Tibial nerve (tissue), 4 donors: ENCODE measurements around the gene HES4. TPM values are rescaled to one million over a fixed set of nuclear protein-coding genes. Genes with fewer than 3 reads are reported as not detected.

Source experiments
- DNase-seq, 2 donors: peaks; one replicate each; pipeline ENCODE4 v3.0.0-alpha.2; 2019; ENCODE audit warnings: low spot score in 2 of 2
- H3K27ac ChIP-seq, 4 donors: fragments of 200-600 bp; sonication (generic) in 3 of 4; one replicate each; pipeline ENCODE4 v1.5.1; 2017 to 2019; ENCODE audit warnings: mild to moderate bottlenecking in 1 of 4
- H3K27me3 ChIP-seq, 2 donors: fragments of 200-600 bp; sonication (generic) in 1 of 2; one replicate each; pipeline versions ENCODE4 v1.5.1 to v1.6.0; 2017 to 2019
- H3K36me3 ChIP-seq, 3 donors: fragments of 200-600 bp; sonication (generic); one replicate each; pipeline ENCODE4 v1.5.1; 2018 to 2019
- H3K4me1 ChIP-seq, 4 donors: fragments of 200-600 bp; sonication (generic) in 3 of 4; one replicate each; pipeline ENCODE4 v1.5.1; 2017 to 2019
- H3K4me3 ChIP-seq, 4 donors: fragments of 200-600 bp; sonication (generic) in 3 of 4; one replicate each; pipeline ENCODE4 v1.5.1; 2017 to 2019; ENCODE audit warnings: mild to moderate bottlenecking in 1 of 4, moderate library complexity in 1 of 4
- H3K9me3 ChIP-seq, 4 donors: fragments of 200-600 bp; sonication (generic) in 3 of 4; one replicate each; pipeline ENCODE4 v1.5.1; 2017 to 2019
- CTCF ChIP-seq, 5 experiments: fragments of 200-600 bp in 3 of 5; fragments of 450-650 bp in 2 of 5; sonication (generic) in 3 of 5; IDR thresholded peaks; one replicate each; pipeline ENCODE4 v1.5.1; 2016 to 2019; ENCODE audit warnings: antibody characterized with exemption in 5 of 5, mild to moderate bottlenecking in 3 of 5, moderate library complexity in 2 of 5
- EP300 ChIP-seq, 2 donors: sonication (generic); formaldehyde crosslinking; IDR thresholded peaks; one replicate each; pipeline ENCODE4 v1.6.1; 2017; ENCODE audit warnings: antibody characterized with exemption in 2 of 2, mild to moderate bottlenecking in 1 of 2
- POLR2A ChIP-seq, 2 donors: fragments of 450-650 bp; IDR thresholded peaks; one replicate each; pipeline ENCODE4 v1.6.1; 2017; ENCODE audit warnings: antibody characterized with exemption in 2 of 2, mild to moderate bottlenecking in 2 of 2, moderate library complexity in 2 of 2
- WGBS, 2 donors: methylation state at CpG; one replicate each; pipeline ENCODE4 v1.1.5; 2018; 5-methylcytosine and 5-hydroxymethylcytosine counted together
- total RNA-seq, 4 donors: library from RNA; depleted of rRNA; stranded (reverse); fragments of >200 nt; gene quantifications; one replicate each; pipeline ENCODE4 v1.1.0, GENCODE V29; 2016

The HES4 gene
- total RNA-seq, 4 donors from 2014 or later, result 26.9 to 70.8 (median 58.7) TPM

GRCh38 chr1:967466-968343, 32.2 kb downstream of the HES4 start:
- 74 to 83% methylated on average over 7 to 23 of the region's 23 CpGs for WGBS, 2 donors
- TF ChIP-seq POLR2A (IDR thresholded peaks at IDR 0.05) (no peak), EP300 (IDR thresholded peaks at IDR 0.05) (no peak), CTCF (IDR thresholded peaks at IDR 0.05) (no peak)

GRCh38 chr1:966704-967300, 33.1 kb downstream of the HES4 start:
- no peaks in the 10 kb centered on the region for H3K9me3 ChIP-seq
- peak overlapping the region in 2 of 4 donors; percentile 48 to 67 for H3K27ac ChIP-seq
- H3K4me3 ChIP-seq, result peak overlapping the region; percentile 27 to 71 (median 56)
- H3K4me1 ChIP-seq, result peaks cover 0 to 17% (median 13%) of the 10 kb centered on the region in 4 donors
- peaks cover 0 to 30% (median 0%) of the 10 kb centered on the region in 3 donors for H3K36me3 ChIP-seq
- peaks cover 2 to 53% of the 10 kb centered on the region in 2 donors for H3K27me3 ChIP-seq
- TF ChIP-seq POLR2A (IDR thresholded peaks at IDR 0.05) (no peak), EP300 (IDR thresholded peaks at IDR 0.05) (no peak), CTCF (IDR thresholded peaks at IDR 0.05) (no peak)
- DNase-seq, result peak in 1 of 2 donors; percentile 41
- 0 to 1% methylated on average over 20 to 25 of the region's 60 CpGs for whole genome bisulfite sequencing, 2 donors

More at GRCh38 chr1:967466-968343, 32.2 kb downstream of the HES4 start:
- peak overlapping the region in 1 of 4 donors; percentile 64 for H3K4me3 ChIP-seq
- peaks cover 2 to 62% of the 10 kb centered on the region in 2 donors for H3K27me3 ChIP-seq
- H3K27ac ChIP-seq, result no peak overlapping the region
- H3K36me3 ChIP-seq, result peaks cover 0 to 24% (median 0%) of the 10 kb centered on the region in 3 donors
- H3K4me1 ChIP-seq, result peaks cover 0 to 17% (median 13%) of the 10 kb centered on the region in 4 donors
- no peaks in the 10 kb centered on the region for H3K9me3 ChIP-seq
- DNase-seq, result no peak

GRCh38 chr1:966135-966703, 33.7 kb downstream of the HES4 start, which contains the start of gene PLEKHN1:
PLEKHN1 (plus strand) TSS chr1:966482; CDS start chr1:966532, 50 bp downstream.
- peaks cover 2 to 47% of the 10 kb centered on the region in 2 donors for H3K27me3 ChIP-seq
- H3K4me3 ChIP-seq, result peak within 1 kb of the TSS; percentile 27 to 71 (median 56)
- peaks cover 0 to 30% (median 0%) of the 10 kb centered on the region in 3 donors for H3K36me3 ChIP-seq
- peaks cover 0 to 23% (median 13%) of the 10 kb centered on the region in 4 donors for H3K4me1 ChIP-seq
- DNase-seq, result no peak
- WGBS, 2 donors, result 7 to 15% methylated on average over 14 to 23 of the region's 31 CpGs
- no peaks in the 10 kb centered on the region for H3K9me3 ChIP-seq
- TF ChIP-seq POLR2A (IDR thresholded peaks at IDR 0.05) (no peak), CTCF (IDR thresholded peaks at IDR 0.05) (no peak), EP300 (IDR thresholded peaks at IDR 0.05) (no peak)
- H3K27ac ChIP-seq, result peak within 1 kb of the TSS in 2 of 4 donors; percentile 48 to 67

- H3K36me3 ChIP-seq, result peaks cover 0 to 30% (median 0%) of the 10 kb centered on the region in 3 donors
- DNase-seq, result no peak
- no peak overlapping the region for H3K27ac ChIP-seq
- H3K4me1 ChIP-seq, result peaks cover 0 to 28% (median 13%) of the 10 kb centered on the region in 4 donors
- TF ChIP-seq POLR2A (IDR thresholded peaks at IDR 0.05), result no peak
- TF ChIP-seq EP300 (IDR thresholded peaks at IDR 0.05), result no peak
- TF ChIP-seq CTCF (IDR thresholded peaks at IDR 0.05), result no peak
- H3K27me3 ChIP-seq, result peaks cover 2 to 41% of the 10 kb centered on the region in 2 donors
- H3K4me3 ChIP-seq, result no peak overlapping the region
- 77 to 84% methylated on average over 17 to 26 of the region's 26 CpGs for whole genome bisulfite sequencing, 2 donors
- H3K9me3 ChIP-seq, result no peaks in the 10 kb centered on the region
These were observed 34.3 kb downstream of the HES4 start for GRCh38 chr1:965526-966134.
